Left kidney (tissue), 2 donors: ENCODE measurements around the gene COL18A1. TPM values are rescaled to one million over a fixed set of nuclear protein-coding genes. Genes with fewer than 3 reads are reported as not detected.

Experiments used
- DNase-seq: peaks from one replicate; pipeline ENCODE4 v3.0.0-alpha.2; 2013
- polyA plus RNA-seq: library from polyadenylated mRNA; unstranded; fragments of 120-200 nt; gene quantifications from one replicate; pipeline ENCODE4 v1.2.1, GENCODE V29; 2013; ENCODE audit not compliant: insufficient read length

COL18A1 gene
- polyA plus RNA-seq, 1 donor, result 104 TPM

GRCh38 chr21:45546636-45547544 lies 141.9 kb downstream of the COL18A1 start:
- DNase-seq, result no peak

GRCh38 chr21:45547545-45547900 lies 142.6 kb downstream of the COL18A1 start:
- DNase-seq, result no peak

GRCh38 chr21:45548711-45549491 lies 143.9 kb downstream of the COL18A1 start:
- no peak for DNase-seq

GRCh38 chr21:45549626-45550463 lies 144.9 kb downstream of the COL18A1 start:
- no peak for DNase-seq

GRCh38 chr21:45550522-45551210 lies 145.7 kb downstream of the COL18A1 start:
- DNase-seq, result no peak

- no peak for DNase-seq
Observed at GRCh38 chr21:45551316-45551715, 146.4 kb downstream of the COL18A1 start.

- no peak for DNase-seq
Observed at GRCh38 chr21:45551783-45552695, 147.1 kb downstream of the COL18A1 start.

GRCh38 chr21:45552696-45553391 lies 147.9 kb downstream of the COL18A1 start:
- DNase-seq, result no peak

GRCh38 chr21:45554477-45555175 lies 149.7 kb downstream of the COL18A1 start:
- peak; percentile 81 for DNase-seq

- DNase-seq, result no peak
Observed at GRCh38 chr21:45555251-45555556, 150.2 kb downstream of the COL18A1 start.

- DNase-seq, result no peak
Observed at GRCh38 chr21:45555557-45556301, 150.8 kb downstream of the COL18A1 start.

- DNase-seq, result no peak
Observed at GRCh38 chr21:45556302-45556644, 151.3 kb downstream of the COL18A1 start.

GRCh38 chr21:45556645-45557615 lies 152.0 kb downstream of the COL18A1 start:
- DNase-seq, result no peak

GRCh38 chr21:45557616-45558043 lies 152.7 kb downstream of the COL18A1 start:
- no peak for DNase-seq

- DNase-seq, result no peak
Observed at GRCh38 chr21:45558044-45558721, 153.2 kb downstream of the COL18A1 start.

- no peak for DNase-seq
Observed at GRCh38 chr21:45559216-45560105, 154.5 kb downstream of the COL18A1 start.
